NCI-H524 (cell line): Measurements from ENCODE around the gene MED23.

Experiments
- DNase-seq, 2 experiments: peaks; one replicate each; lab custom pipeline; 2025; lab: John Stamatoyannopoulos, UW

Gene MED23

DNA sequence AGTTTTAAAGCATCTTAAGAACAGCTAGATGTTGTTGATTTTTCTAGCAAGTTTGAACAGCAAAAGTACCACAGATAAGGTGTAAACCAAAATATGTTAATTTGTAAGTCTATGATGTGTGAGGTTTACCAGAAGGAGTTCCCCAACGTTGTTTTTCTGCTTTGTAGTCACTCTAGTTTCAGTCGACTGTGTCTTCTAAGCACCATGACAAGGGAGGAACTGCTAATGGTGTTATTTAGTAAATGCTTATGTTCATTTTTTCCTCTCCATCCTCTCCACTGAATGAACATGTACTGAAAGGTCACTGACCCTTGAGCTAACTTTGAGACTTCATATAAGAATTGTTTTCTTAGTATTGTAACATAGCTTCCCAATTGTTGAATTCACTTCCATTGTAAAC lies 12.1 kb upstream of the MED23 start:
- no peak for DNase-seq

DNA sequence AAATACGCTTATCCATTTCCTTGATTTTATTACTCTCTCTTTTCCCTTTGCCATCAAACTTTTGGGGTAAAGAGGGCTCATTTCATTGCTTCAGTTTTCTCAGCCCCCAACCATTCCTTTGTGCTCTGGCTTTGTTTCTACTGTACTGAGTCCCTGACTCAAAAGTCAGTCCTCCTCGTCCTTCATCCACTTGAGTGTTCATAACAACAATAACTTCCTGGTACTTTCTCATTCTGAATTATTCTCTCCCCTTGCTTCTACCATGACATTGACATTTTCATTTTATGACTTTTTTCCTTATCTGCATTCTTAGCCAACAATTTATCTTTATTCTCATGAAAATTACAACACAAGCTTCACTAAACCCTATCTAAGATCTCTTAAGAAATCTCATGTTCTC lies 10.0 kb upstream of the MED23 start:
- DNase-seq: no peak

DNA sequence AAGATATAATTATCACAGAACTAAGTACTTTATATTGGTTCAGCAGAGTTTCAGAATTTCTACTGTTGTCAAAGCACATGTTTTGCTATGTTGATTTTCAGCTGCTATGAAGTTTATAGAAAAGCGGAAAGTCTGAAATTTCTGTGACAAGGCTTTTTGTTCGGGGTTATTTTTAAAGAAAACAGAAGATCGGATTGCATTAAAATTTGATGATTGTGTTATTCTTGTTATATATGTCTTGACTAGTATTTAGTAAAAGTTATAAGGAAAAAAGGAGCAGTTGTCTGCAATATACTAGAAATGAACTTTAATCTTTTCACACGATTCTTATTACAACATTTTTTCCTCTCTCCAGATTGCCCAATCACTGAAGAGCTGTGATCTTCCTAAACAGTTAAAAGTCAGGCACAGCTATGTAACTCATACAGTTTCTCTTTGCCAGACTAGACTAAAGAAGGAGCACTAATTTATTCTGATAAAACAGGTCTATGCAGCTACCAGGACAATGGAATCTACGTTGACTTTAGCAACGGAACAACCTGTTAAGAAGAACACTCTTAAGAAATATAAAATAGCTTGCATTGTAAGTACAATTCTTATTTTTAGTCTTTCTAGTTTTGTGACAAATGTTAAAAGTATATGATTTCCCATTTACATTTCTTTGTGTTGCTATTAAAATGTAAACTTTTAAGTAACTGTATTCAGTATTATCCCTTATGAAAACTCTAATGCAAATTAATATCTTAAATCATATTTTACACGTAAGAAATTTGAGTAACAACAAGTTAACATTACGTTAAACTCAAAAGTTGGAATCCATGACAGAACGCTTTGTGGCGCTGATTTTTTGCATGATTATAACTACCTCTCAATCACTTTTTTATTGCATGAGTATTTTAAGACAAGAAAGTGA lies 9.1 kb upstream of the MED23 start, which contains the start of gene ENPP3:
Gene ENPP3, plus strand, starts transcription at position 423 of the 913 bp plus-strand sequence. Its CDS starts 83 bp downstream, at position 506.
- DNase-seq: no peak

DNA sequence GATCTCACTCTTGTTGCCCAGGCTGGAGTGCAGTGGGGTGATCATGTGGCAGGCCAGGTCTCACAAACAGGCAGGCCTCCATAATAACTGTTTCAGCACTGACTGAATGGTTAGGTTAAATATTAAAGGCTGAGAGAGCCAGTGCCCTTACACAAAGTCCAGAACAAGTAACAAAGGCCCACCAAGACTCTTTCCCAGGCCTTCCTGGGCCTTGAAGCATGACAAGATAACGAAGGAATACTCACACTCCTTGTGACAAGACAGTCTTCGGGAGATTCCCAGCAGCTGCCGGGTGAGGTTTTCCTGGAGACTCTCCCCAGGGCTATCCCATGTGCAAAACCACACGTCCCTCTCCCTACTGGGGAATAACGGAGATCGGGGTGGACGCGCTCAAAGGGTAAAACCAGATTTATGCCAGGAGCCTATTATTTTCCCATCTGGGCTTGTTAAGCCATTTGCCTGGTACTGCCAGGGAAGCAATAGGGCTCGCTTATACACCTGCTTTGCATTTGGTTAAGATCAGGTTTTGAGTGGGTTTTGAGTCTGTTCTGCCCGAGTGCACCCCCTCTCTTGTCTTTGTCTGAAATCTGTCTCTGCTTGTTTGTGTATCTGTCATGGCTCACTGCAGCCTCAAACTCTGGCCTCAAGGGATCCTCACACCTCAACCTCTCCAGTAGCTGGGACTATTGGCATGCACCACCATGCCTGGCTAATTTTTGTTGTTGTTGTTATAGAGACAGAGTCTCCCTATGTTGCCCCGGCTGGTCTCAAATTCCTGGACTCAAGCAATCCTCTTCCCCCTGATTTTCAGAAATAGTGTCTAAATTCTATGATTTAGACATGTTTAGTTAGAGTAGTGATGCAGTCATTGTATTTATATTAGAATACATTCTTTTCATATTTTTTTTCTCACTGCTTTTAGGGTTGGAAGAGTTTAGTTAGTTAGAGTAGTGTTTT lies 7.6 kb upstream of the MED23 start:
- no peak for DNase-seq

DNA sequence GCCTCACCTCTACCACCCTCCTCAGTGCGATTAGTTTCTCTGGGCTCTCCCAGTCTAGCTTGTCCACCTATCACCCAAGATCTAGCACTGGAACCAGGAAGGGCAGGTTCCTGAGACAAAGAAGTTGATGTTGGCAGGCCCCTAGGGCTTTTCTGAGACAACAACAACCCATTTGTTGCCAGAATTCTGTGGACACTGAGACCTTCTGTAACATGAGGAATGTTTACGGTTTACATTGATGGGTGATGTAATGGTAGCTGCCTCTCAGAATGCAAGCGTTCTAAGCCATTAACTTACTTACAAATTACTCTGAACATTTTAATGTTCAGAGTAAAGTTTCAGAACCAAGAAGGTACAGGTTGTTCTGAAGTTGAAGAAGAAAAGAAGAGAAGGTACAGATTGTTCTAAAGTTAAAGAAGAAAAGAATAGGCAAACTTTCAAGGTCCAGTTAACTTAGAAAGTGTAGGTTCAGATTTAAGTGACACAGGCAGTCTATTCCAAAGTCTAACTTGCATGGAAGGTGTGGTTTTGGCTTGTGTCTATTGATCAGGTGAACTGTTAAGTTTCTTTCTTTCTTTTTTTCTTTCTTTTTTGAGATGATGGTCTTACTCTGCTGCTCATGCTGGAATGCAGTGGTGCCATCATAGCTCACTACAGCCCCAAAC lies 3.7 kb upstream of the MED23 start:
- DNase-seq: no peak

DNA sequence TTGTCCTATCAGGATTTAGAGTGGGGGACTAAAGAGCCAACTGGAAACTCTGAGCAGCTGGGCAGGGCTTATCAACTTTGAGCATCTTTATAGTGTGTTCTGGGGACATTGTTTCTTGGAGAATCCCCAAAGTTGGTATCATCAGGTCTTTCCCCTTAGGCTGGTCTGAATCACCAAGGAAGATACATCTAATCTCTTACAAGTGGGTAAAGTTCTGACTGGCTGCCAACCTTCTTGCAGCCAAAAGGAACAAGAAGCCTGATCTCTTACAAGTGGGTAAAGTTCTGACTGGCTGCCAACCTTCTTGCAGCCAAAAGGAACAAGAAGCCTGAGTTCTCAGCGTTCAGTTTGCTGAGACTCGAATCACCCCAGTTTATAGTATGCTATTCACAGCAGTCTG lies 1.6 kb upstream of the MED23 start:
- DNase-seq: peak in 1 of 2 experiments; percentile 44

DNA sequence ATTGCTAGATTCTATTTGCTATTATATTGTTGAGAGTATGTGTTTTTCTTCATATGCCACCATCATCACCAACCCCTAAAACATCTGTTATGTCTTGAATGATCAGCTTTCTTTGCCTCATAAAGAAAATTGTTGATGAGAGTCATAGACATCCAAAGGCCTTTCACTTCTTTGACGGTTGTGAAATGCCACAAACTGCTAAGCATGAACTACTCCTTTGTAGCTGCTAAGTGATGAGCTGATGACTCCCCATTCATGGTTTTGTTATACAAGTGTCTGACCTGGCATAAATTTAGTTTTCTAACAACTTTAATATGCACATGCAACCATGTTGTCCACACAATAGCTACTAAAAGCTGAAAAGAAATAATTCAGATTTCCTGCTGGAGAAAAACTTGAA lies 684 bp upstream of the MED23 start:
- DNase-seq: no peak

DNA sequence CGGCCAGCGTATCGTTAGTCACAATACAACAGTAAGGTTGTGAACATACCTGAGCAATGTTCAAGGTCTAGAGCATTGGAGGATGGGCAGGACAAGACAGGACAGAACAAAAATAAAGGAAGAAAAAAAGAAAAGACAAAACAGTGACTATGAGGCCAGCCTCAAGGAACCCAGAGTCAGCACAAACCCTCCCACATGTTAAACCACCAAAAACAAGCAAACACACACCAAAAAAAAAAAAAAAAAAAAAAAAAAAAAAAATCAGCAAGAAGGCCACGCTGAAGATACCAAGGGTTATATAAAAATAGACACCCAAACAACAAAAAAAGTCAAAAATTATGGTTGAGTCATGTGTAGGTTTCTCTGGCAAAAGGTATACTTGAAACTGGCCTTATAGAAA lies 12.8 kb downstream of the MED23 start:
- no peak for DNase-seq

DNA sequence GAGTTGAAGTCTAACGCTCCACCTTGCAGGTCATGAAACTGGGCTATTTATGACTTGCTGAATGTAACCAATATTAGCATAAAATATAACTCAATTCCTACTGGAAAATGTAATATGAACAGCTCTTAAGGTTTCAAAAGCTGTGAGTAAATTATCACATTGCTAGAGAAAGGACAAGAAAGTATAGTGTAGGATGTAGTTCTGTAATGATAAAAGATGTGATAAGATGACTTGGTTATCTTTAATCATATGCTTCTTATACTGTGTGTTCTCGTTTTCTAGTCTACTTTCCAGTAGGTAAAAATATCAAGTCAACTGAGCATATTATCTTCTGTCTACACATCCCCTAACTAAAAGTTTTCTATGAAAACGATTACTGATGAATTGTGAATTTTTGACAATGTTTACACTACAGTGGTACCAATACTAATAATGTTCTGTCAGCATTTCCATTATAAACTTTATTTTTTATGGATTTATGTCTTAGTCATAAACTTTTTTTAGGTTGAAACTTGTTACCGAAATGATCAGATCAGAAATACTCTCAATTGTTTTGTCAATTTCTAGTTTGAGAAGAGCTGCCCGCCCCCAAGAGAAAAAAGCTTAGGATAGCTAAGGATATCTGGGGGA lies 14.6 kb downstream of the MED23 start:
- DNase-seq: no peak

DNA sequence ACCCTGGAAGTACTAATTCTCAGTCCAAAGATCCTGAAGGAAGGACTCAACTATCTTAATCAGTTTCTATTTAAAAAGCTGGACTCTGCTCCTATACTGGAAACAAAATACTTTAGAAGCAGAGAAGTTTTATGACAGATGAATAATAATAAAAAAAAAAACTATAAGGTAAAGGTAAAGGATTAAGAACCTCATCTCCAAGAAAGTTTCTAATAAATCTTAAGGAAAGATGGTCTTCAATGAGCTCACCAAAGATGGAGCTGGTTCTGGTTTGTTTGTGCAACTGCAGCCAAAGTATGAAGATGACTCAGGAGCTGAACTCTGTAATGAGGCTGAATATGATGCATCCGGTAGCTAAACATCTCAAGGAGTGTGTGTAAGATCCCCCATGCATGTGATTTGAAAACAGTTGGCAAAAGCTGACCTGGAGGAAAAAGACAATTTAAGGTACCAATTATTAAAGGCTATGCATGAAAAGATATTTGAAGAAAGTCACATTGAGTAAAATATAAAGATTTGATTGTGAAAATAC lies 25.2 kb downstream of the MED23 start:
- DNase-seq: no peak

DNA sequence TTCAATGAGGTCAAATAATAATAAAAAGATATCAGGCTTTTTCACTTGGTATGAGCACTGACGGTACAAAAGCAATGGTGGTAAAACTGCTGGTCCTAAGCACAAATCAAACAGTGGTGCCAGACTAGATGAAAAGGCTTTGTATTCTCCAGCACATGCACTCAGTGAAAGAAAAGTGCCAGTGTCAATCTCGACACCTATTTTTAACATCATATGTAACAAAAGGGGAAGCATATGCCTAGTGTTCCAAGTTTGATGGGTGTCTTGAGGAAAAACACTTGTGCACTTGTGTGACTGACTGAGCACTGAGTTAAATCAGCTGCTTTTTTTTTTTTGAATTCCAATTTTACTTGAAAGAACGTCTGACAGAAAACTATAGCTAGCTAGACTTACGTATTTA lies 27.3 kb downstream of the MED23 start:
- DNase-seq: no peak

DNA sequence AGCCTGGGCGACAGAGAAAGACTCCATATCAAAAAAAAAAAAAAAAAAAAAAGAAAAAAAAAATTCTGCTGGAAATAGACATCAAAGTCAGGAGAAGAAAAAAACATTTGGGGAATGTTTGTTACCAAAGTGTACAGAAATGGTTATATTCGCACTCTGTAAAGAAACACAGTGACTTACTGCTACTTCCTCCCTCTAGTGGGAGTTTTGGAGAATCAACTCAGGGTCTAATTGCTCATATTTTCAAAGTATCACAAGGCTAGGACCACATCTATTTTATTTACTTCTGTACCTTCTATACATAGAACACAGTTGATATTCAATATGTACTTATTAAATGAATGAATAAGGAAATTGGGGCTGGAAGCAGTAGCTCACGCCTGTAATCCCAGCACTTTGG lies 30.6 kb downstream of the MED23 start:
- DNase-seq: peak in 1 of 2 experiments; percentile 15

DNA sequence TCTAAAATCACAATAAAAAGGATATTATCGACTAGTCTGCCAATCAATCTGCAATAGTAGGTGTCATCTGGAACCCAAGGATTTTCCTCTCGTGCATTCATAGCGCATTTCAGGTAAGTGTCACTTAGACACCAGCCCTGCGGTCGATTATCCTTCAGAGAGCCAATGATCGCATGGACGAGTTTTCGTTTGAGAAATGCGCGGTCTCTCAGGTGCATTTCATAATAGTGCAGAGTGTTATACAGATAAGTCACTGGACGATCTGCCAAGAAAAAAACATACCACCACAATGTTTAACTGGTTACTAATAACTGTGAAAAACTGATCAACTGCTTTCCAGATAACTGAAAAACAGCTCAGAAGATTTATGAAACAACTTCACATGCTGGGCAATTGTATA lies 34.0 kb downstream of the MED23 start:
- DNase-seq: no peak

DNA sequence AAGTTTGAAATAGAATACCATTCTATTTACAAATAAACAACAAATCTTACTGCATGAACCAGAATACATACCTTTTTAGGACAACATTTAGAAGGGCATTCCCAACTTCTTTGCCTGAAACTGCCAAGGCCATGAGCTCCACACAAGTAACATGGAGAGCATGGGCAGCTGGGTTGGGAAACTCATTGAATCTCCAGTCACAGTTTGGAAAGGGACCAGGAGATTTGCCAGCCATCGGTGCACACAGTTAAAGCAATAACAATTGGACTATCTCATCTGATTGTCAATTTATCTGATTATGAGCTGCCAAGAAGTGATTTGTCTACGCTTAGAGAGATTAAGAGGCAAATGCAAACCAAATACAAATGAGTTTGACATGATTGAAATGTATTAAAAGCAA lies 35.1 kb downstream of the MED23 start:
- no peak for DNase-seq

DNA sequence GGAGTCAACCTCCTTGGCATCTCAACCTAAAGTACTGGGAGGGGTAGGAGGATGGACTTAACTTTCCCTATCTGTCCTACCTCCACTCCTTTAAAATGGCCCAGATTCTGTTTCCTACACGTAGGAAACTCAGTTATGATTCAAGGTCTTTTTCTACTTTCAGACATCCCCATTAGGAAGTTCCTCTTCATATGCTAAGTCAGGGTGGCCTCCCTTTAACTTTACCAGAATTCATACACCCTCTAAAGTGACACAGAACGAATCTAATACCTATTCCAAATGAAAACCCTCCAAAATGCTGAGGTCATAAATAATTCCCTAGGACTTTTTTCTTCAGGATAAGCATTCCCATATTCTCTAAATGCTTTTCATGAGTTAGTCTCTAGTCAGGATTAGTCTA lies 39.4 kb downstream of the MED23 start:
- no peak for DNase-seq

DNA sequence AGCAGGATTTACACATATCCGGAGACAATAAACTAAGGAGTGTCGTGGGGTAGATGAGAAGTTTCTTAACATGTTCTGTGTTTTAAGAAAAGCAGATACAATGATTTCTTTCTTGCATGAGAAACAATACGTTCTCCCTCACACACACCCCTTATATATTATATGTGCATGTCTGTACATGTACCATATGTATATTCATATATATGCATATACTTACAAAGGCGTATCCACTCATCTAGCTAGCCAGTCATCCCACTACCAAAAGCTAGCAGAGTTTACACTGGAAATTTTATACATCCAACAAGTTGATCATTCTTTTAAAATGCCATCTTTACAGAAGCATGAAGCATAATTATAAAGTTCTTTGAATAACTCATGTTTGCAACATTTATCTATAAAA lies 40.1 kb downstream of the MED23 start:
- DNase-seq: no peak

DNA sequence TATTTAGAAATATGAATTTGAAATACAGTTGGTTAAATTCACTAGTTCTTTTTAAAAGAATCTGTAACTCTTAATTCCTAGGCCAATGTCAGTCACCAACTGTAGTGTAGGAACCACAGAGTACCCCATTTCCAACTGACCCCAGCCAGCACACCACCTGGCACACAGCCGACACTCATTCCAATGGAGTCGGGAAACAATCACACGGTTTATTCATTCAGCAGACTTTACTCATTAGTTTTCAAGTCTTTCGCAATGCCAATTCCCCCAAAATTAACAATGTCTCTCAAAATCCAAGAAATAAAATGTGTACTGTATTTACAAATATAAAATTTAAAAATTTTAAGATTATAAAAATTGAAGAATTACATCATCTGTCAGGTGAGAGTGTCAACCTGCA lies 41.5 kb downstream of the MED23 start:
- DNase-seq: no peak

DNA sequence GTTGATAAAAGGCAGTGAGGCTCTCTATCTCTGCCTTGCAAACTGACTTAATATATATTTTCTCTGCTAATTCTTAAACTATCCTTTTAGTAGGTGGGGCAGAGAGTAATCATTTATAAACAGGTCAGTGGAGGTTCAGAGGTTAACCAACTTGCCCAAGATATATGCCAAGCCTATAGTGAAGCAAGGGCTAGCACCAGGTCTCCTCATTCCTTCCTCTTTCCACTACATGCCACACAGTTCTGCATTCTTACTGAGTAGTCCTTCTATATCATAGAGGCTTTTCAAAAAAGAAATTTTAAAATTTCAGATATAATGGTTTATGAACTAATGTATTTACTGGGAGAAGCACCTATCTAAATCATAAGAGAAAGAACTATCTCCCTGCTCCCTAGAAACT lies 46.5 kb downstream of the MED23 start:
- no peak for DNase-seq

DNA sequence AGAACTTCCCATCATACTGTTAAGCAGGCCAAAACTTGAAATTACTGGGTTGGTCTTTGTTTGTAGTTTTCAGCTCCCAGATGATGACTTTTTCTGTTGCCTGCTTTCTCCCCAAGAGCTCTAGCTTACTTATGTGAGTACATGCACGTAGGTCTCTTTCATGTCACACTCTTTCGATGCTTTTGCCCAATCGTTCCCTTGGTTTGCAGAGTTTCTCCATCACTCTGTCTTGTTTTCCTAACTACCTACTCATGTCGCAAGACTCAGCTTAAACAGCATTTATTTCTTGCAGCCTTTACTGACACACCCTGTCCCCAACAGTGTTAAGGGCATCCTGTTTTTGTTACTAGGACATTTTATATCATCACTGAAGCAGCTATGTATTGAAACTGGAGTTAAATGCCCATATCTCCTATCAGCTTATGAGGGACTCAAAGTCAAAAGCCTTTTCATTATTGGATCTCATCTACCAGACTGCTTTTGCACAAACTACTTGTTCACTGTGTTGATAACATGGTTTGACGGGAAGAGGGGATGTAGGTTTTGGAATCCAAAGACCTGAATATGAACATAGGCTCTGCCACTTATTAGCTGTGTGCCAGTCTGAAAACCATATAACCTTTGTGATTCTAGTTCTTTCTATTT lies 52.1 kb downstream of the MED23 start:
- no peak for DNase-seq

DNA sequence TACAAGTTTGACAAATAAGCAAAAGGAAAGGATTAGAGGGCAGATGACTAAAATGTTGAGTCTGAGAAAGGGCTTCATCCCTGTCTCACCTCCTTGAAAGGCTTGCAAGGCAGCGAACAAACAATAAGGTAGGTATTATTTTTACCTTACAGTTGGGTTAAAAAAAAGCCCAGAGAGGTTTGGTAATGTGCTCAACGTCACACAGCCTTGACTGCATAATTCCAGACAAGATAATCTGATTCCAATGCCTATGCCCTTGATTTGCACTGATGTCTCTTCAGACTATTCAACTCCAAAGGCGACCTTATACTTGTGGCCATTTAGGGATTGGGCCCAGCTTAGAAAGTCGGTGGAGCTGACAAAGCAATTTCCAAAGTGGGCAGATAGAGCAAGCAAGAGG lies 53.4 kb downstream of the MED23 start:
- DNase-seq: no peak

DNA sequence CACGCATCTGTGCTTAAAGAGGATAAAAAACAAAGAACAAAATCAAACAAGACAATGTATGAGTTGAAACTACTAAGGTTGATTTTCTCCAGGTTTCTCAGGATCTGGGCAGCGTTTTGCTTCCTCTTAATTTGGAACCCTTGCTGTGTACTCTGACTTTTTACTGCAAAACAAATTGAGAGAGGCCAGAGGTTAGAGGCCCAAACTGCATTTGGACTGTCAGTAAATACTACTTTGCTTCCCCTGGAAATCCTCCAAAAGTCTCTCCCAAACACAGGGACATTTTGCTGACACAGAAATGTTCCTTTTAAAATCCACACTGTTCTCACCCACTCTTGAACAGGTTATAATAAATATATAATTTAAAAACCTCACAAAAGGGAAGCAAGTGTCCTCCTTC lies 53.9 kb downstream of the MED23 start:
- no peak for DNase-seq
